ENCODE data around the gene COL8A1.

Gene COL8A1

GRCh38 chr3:99753268-99753975 lies 115.0 kb downstream of the COL8A1 start:
- DNase-seq (ENCODE audit: low spot score) = no peak
- TF ChIP-seq CTCF (IDR thresholded peaks at IDR 0.05) = peak; percentile 60
- no peak overlapping the region for H3K4me3 ChIP-seq
- H3K27ac ChIP-seq = peak overlapping the region in 1 of 2 donors; percentile 54

GRCh38 chr3:99755831-99756230 lies 117.4 kb downstream of the COL8A1 start:
- no peak for DNase-seq (ENCODE audit: low spot score)
- TF ChIP-seq CTCF (IDR thresholded peaks at IDR 0.05) = no peak
- Histone ChIP-seq H3K4me3 (no peak overlapping the region), H3K27ac (peak overlapping the region; percentile 20 to 31)

GRCh38 chr3:99757966-99758365 lies 119.6 kb downstream of the COL8A1 start:
- no peak overlapping the region for H3K27ac ChIP-seq
- no peak for TF ChIP-seq CTCF (IDR thresholded peaks at IDR 0.05)
- no peak overlapping the region for H3K4me3 ChIP-seq
- DNase-seq (ENCODE audit: low spot score) = no peak

- no peak overlapping the region for H3K27ac ChIP-seq
- no peak for TF ChIP-seq CTCF (IDR thresholded peaks at IDR 0.05)
Measured at GRCh38 chr3:99758502-99759177, 120.2 kb downstream of the COL8A1 start.

GRCh38 chr3:99760031-99760430 lies 121.6 kb downstream of the COL8A1 start:
- H3K27ac ChIP-seq = no peak overlapping the region
- no peak for TF ChIP-seq CTCF (IDR thresholded peaks at IDR 0.05)
- no peak overlapping the region for H3K4me3 ChIP-seq
- no peak for DNase-seq (ENCODE audit: low spot score)

More at GRCh38 chr3:99758502-99759177, 120.2 kb downstream of the COL8A1 start:
- no peak overlapping the region for H3K4me3 ChIP-seq
- DNase-seq (ENCODE audit: low spot score) = no peak

GRCh38 chr3:99760629-99761028 lies 122.2 kb downstream of the COL8A1 start:
- no peak overlapping the region for H3K4me3 ChIP-seq
- DNase-seq (ENCODE audit: low spot score) = no peak
- peak overlapping the region in 1 of 2 donors; percentile 34 for H3K27ac ChIP-seq
- TF ChIP-seq CTCF (IDR thresholded peaks at IDR 0.05) = no peak
